ENCODE data around the gene ESRRB.

Gene ESRRB

DNA sequence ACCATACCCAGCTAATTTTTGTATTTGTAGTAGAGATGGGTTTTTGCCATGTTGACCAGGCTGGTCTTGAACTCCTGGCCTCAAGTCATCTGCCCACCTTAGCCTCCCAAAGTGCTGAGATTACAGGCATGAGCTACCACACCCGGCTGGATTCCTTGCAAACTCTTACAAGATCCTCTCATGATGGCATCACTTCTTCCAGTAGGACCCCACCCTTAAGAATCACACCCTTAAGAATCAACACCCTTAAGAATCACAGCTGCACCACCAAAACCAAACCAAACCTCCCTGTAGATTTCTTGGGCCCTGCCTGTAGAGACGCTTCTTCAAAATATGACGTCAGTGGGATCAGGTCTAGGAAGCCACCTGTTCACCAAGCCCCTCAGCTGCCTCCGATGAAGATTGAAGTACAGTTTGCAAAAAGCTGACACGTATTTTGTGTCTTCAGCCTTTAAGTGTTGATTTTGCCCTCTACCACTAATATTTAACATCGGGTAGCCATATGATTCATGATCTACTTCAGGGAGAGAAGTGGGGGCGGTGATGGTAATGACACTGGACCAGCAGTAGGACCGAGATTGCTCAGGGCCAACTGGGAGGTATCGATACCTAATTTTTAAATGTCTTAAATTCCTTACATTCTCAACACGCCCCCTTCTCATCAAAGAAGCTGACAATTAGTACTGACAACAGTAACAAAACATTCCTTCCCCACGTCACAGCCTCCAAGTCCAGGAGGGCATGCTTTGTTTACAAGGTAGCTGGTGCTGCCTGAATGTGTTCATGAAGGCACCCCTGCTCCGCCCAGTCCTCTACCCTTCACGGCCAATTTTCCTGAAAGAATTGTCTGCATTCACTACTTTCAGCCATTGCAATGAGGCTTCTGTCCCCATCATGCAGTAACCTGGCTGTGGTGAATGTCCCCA lies 57.2 kb downstream of the ESRRB start:
- Mint-ChIP-seq H3K4me3 (no peak overlapping the region), H3K9me3 (no peaks in the 10 kb centered on the region), H3K27me3 (peaks cover 3% of the 10 kb centered on the region), H3K4me1 (no peaks in the 10 kb centered on the region), H3K36me3 (ENCODE audit: low read depth) (no peaks in the 10 kb centered on the region), H3K27ac (no peak overlapping the region)
- ATAC-seq = no peak
- DNase-seq = no peak

DNA sequence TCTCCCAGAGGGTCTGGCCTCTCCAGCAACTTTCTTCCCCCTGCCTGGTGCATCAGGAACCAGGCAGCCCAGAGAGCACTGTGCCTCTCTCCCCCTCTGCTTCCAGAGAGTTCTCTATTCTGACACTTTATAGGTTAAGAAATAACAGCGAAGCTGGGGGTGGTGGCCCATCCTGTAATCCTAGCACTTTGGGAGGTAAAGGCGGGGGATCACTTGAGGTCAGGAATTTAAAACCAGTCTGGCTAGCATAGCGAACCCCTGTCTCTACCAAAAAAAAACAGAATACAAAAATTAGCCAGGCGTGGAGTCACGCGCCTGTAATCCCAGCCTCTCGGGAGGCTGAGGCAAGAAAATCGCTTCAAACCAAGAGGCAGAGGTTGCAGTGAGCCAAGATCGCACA lies 58.3 kb downstream of the ESRRB start:
- Mint-ChIP-seq H3K36me3 (ENCODE audit: low read depth) (no peaks in the 10 kb centered on the region), H3K27ac (no peak overlapping the region), H3K9me3 (no peaks in the 10 kb centered on the region), H3K4me3 (no peak overlapping the region), H3K27me3 (peaks cover 3% of the 10 kb centered on the region), H3K4me1 (no peaks in the 10 kb centered on the region)
- DNase-seq (no peak), ATAC-seq (no peak)

GRCh38 chr14:76439237-76439775 lies 63.4 kb downstream of the ESRRB start:
- no peaks in the 10 kb centered on the region for H3K4me1 Mint-ChIP-seq
- no peak for ATAC-seq
- H3K27ac Mint-ChIP-seq = no peak overlapping the region
- no peaks in the 10 kb centered on the region for H3K9me3 Mint-ChIP-seq
- no peaks in the 10 kb centered on the region for H3K36me3 Mint-ChIP-seq (ENCODE audit: low read depth)
- DNase-seq = no peak
- no peaks in the 10 kb centered on the region for H3K27me3 Mint-ChIP-seq
- no peak overlapping the region for H3K4me3 Mint-ChIP-seq

DNA sequence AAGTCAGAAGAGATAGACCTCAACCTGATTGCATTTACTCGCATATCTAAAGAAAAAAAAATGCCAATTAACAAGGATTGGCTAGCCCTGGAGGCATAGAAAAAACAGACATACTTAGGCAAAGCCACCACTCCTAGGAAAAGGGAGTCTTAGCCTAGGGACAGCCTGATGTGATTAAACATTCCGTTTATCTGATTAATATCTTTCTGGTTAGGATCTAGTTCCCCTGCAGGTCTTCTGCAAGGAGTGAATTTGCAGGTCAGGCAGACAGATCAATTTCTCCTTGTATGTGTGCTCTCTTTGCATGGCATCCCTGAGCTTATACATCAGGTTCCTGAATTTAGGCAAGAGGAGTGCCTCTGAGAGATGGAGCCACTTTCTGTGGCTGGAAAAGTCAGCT lies 70.5 kb downstream of the ESRRB start:
- Mint-ChIP-seq H3K9me3 (no peaks in the 10 kb centered on the region), H3K27me3 (peaks cover 4% of the 10 kb centered on the region), H3K4me1 (no peaks in the 10 kb centered on the region), H3K27ac (no peak overlapping the region), H3K36me3 (ENCODE audit: low read depth) (no peaks in the 10 kb centered on the region), H3K4me3 (no peak overlapping the region)
- no peak for DNase-seq
- ATAC-seq = no peak

DNA sequence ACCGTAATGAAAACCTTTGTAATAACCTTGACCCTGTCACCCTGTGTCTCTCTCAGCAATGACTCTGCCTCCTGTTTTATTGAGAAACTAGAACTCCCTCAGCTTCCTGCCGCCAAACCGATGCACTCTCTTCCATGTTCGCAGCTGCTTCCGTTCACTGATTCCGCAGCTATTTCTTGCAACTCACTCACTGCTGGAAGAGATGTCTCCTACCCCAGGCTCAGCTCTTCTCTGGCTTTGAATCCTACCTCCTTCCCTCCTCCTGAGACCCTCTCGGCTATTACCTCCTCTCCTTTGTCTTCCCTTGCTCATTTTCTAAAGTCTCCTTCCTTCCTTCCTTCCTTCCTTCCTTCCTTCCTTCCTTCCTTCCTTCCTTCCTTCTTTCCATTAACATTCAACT lies 71.0 kb downstream of the ESRRB start:
- Mint-ChIP-seq H3K4me3 (no peak overlapping the region), H3K4me1 (no peaks in the 10 kb centered on the region), H3K27ac (no peak overlapping the region), H3K9me3 (no peaks in the 10 kb centered on the region), H3K27me3 (peaks cover 4% of the 10 kb centered on the region), H3K36me3 (ENCODE audit: low read depth) (no peaks in the 10 kb centered on the region)
- DNase-seq (no peak), ATAC-seq (no peak)

DNA sequence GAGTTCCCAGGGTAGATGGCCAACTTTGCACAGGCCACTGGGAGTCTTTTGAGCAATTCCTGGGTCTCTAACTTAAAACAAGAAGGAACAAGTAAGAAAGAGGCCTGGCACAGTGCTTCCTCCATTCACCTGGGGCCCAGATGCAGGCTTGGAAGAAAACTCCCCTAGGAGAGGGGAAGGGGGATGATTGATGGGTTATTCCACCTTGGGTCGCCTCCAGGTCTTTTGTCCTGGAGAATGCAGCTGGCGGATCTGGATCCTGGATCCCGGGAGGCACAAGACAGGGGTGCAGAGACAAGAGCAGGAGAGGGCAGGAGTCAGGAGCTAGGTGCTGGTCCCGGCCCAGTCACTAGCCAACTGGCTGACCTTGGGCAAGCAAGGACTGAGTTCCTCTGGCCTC lies 74.5 kb downstream of the ESRRB start:
- Mint-ChIP-seq H3K4me1 (no peaks in the 10 kb centered on the region), H3K9me3 (no peaks in the 10 kb centered on the region)

GRCh38 chr14:76456200-76456599 lies 80.3 kb downstream of the ESRRB start:
- Mint-ChIP-seq H3K36me3 (ENCODE audit: low read depth) (no peaks in the 10 kb centered on the region), H3K4me1 (no peaks in the 10 kb centered on the region), H3K27ac (no peak overlapping the region), H3K27me3 (peaks cover 8% of the 10 kb centered on the region), H3K4me3 (no peak overlapping the region), H3K9me3 (no peaks in the 10 kb centered on the region)
- DNase-seq (peak; percentile 57), ATAC-seq (no peak)

More for the DNA sequence above, 74.5 kb downstream of the ESRRB start:
- H3K36me3 Mint-ChIP-seq (ENCODE audit: low read depth) = no peaks in the 10 kb centered on the region
- no peak overlapping the region for H3K4me3 Mint-ChIP-seq
- no peak for DNase-seq
- H3K27ac Mint-ChIP-seq = no peak overlapping the region
- peaks cover 10% of the 10 kb centered on the region for H3K27me3 Mint-ChIP-seq
- no peak for ATAC-seq

DNA sequence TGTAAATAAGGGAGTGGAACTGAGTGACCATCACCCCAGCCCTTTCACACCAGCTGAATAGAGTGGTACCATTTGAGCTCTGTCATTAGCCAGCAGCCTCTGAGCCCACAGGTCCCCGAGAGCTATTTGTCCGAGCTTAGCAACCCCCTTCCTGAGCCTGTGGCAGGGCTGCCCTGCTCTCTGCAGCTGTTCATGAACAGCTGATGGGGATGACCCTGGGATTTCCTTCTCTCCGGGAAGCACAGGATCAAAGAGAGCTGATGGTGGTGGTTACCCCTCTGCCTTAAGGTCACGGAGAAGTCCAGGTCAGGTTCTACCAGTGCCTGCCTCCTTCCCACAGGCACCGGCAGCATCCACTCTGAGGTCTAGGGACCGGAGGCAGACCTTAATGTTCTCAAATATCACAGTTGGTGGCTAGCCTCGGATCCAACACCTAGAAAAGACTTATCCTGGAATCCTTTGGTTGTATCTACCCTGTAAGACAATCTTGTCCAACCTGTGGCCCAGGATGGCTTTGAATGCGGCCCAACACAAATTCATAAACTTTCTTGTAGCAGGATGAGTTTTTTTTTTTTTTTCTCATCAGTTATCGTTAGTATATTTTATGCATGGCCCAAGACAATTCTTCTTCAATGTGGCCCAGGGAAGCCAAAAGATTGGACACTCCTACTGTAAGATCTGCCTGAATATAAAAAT lies 81.1 kb downstream of the ESRRB start:
- no peaks in the 10 kb centered on the region for H3K9me3 Mint-ChIP-seq
- H3K4me1 Mint-ChIP-seq = no peaks in the 10 kb centered on the region
- peaks cover 8% of the 10 kb centered on the region for H3K27me3 Mint-ChIP-seq
- no peak overlapping the region for H3K27ac Mint-ChIP-seq
- no peak overlapping the region for H3K4me3 Mint-ChIP-seq
- H3K36me3 Mint-ChIP-seq (ENCODE audit: low read depth) = no peaks in the 10 kb centered on the region
- DNase-seq (no peak), ATAC-seq (no peak)

GRCh38 chr14:76457841-76458240 lies 81.9 kb downstream of the ESRRB start:
- ATAC-seq = no peak
- no peaks in the 10 kb centered on the region for H3K4me1 Mint-ChIP-seq
- peaks cover 8% of the 10 kb centered on the region for H3K27me3 Mint-ChIP-seq
- no peak for DNase-seq
- no peaks in the 10 kb centered on the region for H3K9me3 Mint-ChIP-seq
- no peak overlapping the region for H3K27ac Mint-ChIP-seq
- no peaks in the 10 kb centered on the region for H3K36me3 Mint-ChIP-seq (ENCODE audit: low read depth)
- no peak overlapping the region for H3K4me3 Mint-ChIP-seq

DNA sequence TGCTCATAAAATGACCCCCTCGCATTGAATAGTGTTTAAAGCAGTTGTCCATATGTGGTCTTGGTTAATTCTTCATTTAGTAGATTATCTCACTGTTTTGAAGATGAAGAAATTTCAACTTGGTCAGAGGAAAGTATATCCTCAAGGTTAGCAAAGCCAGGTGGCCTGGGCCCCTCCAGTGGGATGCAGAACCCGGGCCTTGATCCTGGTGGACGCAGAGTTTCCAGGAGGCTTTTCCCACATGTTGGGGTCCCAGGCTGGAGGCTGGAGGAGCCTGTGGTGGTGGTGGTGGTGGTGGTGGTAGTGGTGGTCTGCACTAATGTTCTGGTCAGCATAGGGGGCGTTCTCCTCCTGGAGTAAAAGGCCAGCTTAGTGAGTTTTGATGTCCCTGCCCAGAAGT lies 85.9 kb downstream of the ESRRB start:
- no peak for ATAC-seq
- H3K27me3 Mint-ChIP-seq = no peaks in the 10 kb centered on the region
- no peaks in the 10 kb centered on the region for H3K4me1 Mint-ChIP-seq
- no peak overlapping the region for H3K4me3 Mint-ChIP-seq
- H3K36me3 Mint-ChIP-seq (ENCODE audit: low read depth) = no peaks in the 10 kb centered on the region
- no peaks in the 10 kb centered on the region for H3K9me3 Mint-ChIP-seq
- H3K27ac Mint-ChIP-seq = no peak overlapping the region
- DNase-seq = no peak

- Mint-ChIP-seq H3K36me3 (ENCODE audit: low read depth) (no peaks in the 10 kb centered on the region), H3K27me3 (no peaks in the 10 kb centered on the region)
- no peak for ATAC-seq
Measured at GRCh38 chr14:76462330-76462729, 86.4 kb downstream of the ESRRB start.

DNA sequence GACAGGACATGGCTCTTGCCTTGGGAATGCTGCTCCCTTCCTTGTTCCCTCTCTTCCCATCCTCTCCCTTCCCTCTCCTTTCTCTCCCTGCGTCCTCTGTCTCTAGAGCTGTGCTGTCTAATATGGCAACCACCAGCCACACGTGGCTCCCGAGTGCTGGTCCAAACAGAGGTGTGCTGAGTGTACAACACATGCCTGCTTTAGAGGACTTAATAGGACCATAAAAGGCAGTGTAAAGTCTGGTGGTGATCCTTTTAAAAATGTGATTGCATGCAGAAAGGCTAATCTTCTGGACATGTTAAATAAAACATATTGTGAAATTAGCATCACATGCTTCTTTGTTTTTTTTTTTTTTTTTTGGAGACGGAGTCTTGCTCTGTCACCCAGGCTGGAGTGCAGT lies 87.2 kb downstream of the ESRRB start:
- ATAC-seq = no peak
- DNase-seq = no peak
- Mint-ChIP-seq H3K9me3 (no peaks in the 10 kb centered on the region), H3K36me3 (ENCODE audit: low read depth) (no peaks in the 10 kb centered on the region), H3K4me3 (no peak overlapping the region), H3K4me1 (no peaks in the 10 kb centered on the region), H3K27me3 (no peaks in the 10 kb centered on the region), H3K27ac (no peak overlapping the region)

More at GRCh38 chr14:76462330-76462729, 86.4 kb downstream of the ESRRB start:
- Mint-ChIP-seq H3K27ac (no peak overlapping the region), H3K4me1 (no peaks in the 10 kb centered on the region), H3K4me3 (no peak overlapping the region), H3K9me3 (no peaks in the 10 kb centered on the region)
- DNase-seq = no peak

DNA sequence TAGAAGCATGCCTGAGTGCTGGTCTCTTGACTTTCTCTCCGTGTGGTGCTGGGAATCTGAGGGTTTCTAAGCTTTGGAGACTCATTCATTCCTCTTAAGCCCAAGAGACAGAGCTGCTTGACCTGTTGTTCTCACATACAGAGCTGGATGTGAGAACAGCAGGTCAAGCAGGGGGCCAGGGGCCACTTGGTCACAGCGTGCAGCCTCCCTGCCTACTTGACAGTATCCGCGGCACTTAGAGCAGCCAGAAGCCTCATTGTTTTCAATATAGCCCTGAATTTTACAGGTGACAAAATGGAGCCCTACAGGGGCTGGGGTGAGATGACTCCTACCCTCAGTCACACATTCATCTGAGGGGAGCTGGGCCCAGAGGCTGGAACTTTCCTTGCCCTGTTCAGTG lies 88.9 kb downstream of the ESRRB start:
- no peak overlapping the region for H3K4me3 Mint-ChIP-seq
- DNase-seq (no peak), ATAC-seq (no peak)
- no peaks in the 10 kb centered on the region for H3K9me3 Mint-ChIP-seq
- no peaks in the 10 kb centered on the region for H3K27me3 Mint-ChIP-seq
- no peak overlapping the region for H3K27ac Mint-ChIP-seq
- H3K36me3 Mint-ChIP-seq (ENCODE audit: low read depth) = no peaks in the 10 kb centered on the region
- H3K4me1 Mint-ChIP-seq = no peaks in the 10 kb centered on the region

- ATAC-seq (no peak), DNase-seq (no peak)
- H3K4me1 Mint-ChIP-seq = no peaks in the 10 kb centered on the region
- H3K36me3 Mint-ChIP-seq (ENCODE audit: low read depth) = no peaks in the 10 kb centered on the region
- no peaks in the 10 kb centered on the region for H3K9me3 Mint-ChIP-seq
- H3K4me3 Mint-ChIP-seq = no peak overlapping the region
- H3K27me3 Mint-ChIP-seq = no peaks in the 10 kb centered on the region
- no peak overlapping the region for H3K27ac Mint-ChIP-seq
Measured at GRCh38 chr14:76465664-76466063, 89.7 kb downstream of the ESRRB start.

DNA sequence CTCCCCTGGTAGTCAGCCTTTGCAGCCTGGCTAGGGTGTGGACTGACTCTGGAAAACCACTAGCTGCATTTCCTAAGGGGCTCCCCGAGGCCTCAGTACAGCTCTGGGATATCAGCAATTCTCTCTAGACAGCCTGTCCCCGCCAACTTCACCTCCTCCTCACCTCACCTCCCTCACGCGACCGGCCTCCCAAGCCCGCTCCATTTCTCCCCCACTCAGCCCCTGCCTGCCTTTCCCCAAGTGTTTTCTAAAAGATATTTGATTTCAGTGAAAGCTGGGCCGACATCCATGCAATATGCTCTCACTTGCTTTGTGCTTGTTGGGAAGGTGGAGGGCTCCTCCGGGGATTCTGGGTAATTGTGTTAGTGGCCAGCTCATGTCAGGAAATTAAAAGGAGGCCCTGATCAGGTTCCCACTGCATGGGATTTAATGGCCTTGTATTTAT lies 91.8 kb downstream of the ESRRB start:
- Mint-ChIP-seq H3K9me3 (no peaks in the 10 kb centered on the region), H3K36me3 (ENCODE audit: low read depth) (no peaks in the 10 kb centered on the region), H3K27ac (no peak overlapping the region), H3K4me3 (no peak overlapping the region), H3K27me3 (no peaks in the 10 kb centered on the region), H3K4me1 (no peaks in the 10 kb centered on the region)
- no peak for ATAC-seq
- DNase-seq = no peak

Data from activated naive CD8-positive, alpha-beta T cell treated with anti-CD3 and anti-CD28 coated beads, Interleukin-2, amount 50 U/mL, for 24 hours (primary cell).